NCI-H187 (cell line): Measurements from ENCODE around the gene GIMAP8.

ENCODE experiments used
- DNase-seq, 2 experiments: peaks; one replicate each; lab custom pipeline; 2025; lab: John Stamatoyannopoulos, UW

GIMAP8 gene

DNA sequence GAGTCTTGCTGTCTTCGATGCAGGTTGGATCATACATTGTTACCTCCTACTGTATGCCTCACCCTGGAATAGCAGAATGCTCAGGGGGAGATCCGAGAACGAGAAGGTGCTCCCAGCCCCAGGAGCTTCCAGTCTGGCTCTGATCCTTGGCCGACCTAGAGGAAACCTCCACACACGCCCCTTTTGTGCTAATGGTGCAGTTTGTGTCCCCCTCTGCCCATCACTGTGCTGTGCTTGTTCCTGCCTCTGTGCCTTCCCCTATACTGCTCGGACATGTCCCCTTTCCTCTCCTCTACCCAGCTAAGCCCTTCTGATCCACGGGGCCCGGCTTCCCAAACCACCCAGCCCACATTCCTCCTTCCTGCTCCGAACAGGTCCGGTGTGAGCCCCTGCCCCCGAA lies 38.8 kb upstream of the GIMAP8 start:
- DNase-seq, result no peak

DNA sequence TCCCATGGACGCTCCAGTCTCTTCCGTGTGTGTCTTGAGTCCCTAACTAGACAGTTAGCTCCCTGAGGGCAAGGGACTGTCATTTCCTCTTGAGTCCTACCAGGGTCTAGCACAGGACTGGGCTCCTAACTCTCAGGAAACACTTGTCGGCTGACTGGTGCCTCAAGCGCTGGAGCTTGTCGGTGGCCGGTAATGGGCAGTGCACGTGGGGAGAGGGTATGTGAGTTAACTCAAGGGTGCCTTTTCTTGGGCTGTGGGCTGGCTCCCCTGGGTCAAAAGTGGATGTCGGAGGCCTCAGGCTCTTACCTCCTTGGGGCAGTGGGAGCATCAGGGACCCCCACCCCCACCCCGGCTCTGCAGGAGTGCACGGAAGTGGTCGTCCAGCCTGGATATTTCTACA lies 38.4 kb upstream of the GIMAP8 start:
- DNase-seq, result no peak

DNA sequence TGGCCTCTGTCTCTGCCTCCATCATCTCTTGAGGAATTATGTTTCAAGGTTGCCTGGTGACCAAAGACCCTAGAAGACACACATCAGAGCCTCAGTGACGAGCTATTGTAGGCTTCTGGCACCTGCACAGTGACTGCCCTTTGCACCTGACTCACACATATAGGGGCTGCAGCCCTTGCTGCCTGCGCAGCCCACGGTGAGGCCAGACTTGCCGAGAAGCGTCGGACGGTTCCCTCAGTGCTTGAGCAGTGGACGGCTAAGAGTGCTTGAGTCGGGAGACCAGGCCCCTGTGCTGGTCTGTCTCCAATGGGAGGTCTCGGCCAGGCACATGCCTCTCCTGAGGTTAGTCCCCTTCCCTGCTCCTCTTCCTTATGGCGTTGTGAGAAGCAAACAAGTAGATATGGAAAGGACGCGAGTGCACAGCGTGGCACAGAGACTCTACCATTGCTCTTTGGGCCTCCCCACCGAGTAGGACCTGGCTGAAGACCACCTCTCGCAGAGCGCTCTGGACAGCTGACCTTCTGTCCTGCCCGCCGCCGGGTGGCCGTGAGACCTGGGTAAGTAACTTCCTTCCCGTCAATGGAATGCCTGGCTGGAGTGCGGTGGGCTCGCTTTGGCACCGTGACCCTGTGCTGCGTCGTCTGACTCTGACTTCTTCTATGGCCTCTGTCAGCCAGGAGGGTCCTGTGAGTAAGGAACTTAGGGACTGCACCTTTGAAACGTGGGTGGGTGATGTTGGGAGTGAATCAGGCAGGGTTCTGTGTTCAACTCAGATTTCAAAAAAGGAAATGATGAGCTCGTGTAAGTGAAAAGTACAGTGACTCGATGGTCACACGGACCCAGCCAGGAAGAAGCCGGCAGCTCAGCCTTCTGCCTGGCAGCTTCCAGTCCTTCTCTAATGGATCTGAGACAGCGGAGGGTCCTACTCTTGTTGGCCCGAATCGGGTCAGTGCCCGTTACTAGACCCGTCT lies 37.6 kb upstream of the GIMAP8 start:
- DNase-seq, result no peak

DNA sequence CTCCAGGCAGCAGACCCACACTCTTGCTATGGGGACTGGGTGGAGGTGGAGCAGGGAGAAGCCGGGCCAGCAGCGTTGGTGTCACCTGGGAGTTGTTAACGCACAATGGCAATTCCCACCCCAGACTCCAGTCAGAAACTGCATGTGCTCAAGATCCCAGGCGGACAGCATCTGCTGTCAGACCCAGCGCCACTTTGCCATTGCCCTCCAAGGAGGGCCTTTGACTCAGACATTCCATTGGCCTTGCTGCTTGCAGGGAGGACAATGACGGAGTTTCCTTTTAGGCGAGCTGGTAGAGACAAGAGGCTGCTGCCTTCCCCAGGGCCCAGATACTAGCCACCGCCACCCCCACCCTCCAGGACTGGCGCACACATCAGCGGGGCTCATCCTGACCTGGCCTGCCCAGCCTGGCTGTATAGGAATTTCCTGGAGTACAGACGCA lies 36.8 kb upstream of the GIMAP8 start:
- DNase-seq, result no peak

DNA sequence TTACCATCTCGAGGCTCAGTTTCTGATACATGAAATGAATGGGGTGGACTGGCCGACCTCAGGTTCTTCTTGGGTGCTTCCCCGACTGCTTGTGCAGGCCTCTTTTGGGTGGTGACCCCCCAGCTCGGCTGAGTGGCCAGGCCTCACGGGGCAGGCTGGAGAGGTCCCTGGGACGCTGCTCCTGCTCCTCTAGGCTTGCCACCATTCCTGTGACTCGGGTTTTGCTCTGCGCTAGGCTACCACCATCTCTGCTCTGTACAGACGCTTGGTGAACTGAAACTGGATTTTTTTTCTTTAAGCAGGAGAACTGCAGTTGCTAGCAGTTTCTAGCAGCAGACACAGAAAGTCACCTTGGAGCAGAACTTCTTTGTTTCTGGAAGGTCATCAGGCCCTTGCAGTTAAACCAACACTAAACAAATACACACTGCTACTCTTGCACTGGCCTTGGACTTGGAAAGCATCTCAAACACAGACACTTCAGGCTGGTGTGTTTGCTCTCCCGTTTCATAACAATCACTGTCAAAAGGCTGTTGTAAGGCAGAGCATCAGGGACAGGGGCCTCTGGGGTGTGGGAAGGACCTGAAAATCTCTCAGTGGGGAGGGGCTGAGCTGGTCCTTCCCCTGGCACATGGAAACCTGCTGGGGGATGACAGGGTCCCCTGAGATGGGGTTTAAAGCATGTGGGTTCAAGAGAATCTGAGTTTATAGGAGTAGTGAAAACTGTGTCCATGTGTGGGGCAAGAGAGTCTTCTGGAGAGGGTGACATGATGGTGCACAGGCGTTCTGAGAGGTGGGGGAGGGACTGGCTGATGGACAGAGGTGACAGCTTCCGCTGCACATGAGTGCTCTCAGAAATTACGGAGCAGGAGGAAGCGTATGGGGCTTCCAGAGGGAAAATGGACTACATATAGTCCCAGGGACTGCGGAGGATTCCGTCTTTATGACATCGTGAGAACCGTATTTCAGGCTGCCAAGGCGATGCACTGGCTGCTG lies 35.0 kb upstream of the GIMAP8 start:
- DNase-seq, result peak in 1 of 2 experiments; percentile 29

DNA sequence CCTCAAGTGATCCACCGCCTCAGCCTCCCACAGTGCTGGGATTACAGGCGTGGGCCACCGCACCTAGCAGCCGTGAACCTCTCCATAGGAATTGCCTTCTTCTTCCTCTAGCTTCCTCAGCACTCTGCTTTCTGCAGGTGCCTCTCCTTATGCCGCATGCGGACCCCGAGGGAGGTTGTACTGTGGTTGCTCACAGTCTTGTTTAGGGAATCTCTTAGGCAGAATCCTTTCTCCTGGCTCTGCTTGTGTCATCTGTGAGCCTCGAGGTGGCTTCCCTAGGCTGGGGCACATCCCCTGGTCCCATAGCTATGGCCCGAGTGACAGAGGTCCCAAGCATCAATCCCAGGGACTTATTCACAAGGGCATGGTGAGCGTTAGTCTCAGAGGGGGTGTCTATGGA lies 33.2 kb upstream of the GIMAP8 start:
- no peak for DNase-seq

DNA sequence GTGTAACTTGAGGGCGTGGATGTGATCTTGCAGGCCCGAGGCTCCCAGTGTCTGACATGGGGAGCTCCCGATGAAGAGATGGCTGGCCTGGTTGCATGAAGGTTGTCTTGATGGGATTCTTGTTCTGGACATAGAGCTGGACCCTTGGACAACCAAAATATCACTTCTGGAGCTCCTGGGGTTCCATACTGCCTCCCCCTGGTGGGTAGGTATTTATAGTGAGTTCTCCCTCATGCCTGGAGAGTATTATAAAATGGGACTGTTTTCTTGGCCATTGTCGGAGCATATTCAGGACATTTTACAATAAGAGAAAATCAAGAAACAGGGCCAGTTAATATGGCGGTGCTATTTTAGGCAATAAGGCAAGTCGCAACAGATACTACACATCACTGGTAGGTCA lies 32.6 kb upstream of the GIMAP8 start:
- DNase-seq, result no peak

DNA sequence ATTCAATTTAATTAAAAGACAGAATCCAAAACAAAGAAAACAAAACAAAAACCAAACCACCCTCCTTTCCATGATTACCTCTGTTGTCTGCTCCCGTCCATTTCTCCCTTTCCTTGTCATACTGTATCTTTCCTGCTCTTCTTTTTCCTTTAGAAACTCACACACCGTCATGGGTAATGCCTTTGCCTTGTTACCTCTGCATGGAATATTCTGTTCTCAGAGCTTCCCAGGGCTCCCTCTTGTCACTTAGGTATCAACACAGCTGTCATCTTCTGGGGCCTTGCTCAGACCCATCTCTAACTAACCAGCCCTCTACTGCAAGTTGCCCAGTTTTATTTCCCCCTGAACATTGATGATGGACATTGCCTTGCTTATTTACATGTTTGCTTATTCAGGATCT lies 30.2 kb upstream of the GIMAP8 start:
- DNase-seq, result no peak

DNA sequence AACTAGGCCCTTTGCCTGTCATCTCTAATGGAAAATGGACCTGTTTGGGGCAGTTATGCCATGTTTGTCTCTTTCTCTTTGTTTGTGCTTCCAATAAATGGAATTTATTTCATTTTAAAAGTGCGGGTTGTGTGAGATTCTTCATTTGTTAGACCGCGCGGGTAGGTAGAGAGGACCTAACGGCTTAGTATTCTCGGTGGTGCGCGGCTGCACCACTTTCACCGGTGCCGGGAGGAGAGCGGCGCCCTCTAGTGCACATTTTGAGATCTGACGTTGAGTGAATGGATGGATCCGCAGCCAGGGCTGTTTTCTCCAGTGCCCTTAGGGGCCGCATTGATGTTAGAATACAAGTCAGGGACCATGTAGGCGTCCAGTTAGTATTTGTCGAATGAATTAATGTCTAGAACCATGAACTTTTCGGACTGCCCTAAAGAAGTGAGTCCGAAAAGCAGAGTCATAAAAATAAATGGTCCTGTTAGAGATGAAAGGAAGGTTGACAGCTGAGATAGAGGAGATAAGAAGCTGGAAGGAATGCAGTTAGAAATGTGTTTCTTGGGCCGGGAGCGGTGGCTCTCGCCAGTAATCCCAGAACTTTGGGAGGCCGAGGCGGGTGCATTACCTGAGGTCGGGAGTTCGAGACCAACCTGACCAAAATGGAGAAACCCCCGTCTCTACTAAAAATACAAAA lies 29.3 kb upstream of the GIMAP8 start:
- peak; percentile 71 to 75 for DNase-seq

DNA sequence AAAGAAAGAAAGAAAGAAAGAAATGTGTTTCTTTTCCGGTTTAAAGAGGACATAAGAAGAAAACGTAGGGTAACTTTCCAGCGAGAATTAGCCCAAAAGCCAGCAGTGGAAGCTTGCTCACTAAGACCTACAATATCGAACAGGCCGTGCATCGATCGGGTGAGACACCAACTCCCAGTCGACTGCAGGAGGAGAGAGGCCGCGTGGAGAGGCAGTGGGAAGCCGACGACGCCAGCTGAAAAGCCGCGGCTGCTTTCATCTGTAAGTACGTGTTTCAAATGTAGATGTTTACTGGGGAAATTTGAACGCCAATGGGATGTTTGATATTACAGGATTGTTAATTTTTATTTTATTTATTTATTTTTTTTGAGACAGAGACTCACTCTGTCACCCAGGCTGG lies 28.6 kb upstream of the GIMAP8 start:
- DNase-seq, result no peak

DNA sequence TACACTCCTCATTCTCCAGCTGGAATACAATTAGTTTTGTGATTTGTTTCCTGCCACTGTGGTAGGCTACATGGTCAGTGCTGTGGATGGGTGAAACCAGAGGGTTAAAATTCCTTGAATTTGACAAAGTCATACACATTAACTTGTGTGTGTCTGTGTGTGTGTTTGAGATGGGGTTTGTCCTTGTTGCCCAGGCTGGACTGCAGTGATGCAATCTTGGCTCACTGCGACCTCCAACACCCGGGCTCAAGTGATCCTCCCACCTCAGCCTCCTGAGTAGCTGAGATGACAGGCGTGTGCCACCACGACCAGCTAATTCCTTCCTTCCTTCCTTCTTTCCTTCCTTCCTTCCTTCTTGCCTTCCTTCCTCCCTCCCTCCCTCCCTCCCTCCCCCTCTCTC lies 24.8 kb upstream of the GIMAP8 start:
- no peak for DNase-seq

DNA sequence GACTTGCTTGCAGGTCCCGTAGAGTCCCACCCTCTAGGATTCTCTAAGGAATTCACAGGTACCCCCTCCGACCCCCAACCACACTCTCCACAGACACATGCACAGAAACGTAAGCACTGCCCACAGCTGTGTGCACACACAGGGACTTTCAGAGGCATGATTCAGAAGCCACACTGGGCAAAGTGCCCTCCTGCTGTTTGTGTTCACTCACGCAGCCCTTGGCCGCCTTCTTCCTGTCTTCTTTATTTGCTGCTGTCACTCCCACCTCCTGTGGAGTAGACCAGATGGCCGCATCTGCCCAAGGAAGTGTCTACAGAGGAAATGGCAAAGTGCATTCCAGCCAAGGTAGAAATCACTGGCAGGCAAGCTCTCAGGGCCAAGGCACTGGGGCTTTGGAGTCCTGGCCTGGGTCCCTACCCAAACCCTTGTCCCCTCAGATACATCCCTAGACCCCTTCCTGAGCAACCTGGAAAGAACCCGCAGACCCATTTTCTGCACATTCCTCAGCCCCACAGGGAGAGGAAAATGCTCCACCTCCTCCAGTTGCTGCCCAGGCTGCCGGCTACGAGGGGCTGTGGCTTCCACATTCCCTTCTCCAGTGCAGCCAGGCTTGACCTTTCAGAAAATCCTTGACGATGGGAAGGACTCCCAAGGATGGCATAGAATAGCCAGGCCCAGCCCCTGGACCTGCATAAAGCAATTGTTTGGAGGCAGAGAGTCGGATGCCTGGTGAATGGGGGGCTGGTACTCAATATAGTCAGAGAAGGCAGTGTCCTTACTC lies 21.6 kb upstream of the GIMAP8 start:
- peak; percentile 56 to 69 for DNase-seq

DNA sequence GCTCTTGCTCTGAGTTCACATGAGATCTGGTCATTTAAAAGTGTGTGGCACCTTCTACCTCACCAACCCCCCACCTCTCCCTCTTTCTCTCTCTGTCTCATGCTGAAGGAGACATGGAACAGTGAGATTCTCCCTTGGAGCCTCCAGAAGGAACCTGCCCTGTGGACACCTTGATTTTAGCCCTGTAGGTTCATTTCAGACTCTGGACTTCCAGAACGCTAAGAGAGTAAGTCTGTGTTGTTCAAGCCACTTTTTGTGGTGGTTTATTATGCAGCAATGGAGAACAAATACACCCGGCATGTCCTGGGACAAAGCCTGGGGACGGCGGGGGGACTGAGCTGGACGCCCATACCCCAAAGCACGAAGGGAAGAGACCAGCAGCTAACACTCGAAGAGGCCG lies 20.7 kb upstream of the GIMAP8 start:
- DNase-seq, result no peak

DNA sequence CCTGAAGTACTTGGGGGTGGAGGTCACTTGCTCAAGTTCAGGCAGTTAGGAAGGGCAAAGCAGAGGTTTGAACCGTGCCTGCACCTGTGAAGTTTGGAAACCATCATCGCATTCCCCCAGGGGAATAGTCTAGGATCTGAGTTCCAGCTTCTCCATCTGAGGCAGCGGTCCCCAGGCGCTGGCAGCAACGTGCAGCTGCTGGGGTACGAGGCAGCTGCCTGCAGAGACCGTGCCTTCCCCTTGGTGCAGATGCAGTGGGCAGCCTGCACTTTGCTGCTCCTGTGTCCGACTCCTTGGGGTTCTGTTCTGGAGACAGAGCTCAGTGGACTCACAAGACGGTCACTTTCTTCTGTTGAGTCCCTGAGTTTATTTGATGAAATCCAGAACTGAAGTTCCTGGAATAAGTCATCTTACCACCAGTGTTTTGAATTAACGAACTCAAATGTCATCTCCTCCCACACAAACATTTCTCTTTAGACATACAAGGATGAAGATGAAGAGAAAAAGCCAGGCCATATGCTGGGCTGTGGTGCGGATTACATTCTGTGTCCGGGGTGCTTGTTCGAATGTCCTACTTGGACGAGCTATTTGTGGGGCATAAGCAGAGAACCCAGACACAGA lies 19.9 kb upstream of the GIMAP8 start:
- no peak for DNase-seq

DNA sequence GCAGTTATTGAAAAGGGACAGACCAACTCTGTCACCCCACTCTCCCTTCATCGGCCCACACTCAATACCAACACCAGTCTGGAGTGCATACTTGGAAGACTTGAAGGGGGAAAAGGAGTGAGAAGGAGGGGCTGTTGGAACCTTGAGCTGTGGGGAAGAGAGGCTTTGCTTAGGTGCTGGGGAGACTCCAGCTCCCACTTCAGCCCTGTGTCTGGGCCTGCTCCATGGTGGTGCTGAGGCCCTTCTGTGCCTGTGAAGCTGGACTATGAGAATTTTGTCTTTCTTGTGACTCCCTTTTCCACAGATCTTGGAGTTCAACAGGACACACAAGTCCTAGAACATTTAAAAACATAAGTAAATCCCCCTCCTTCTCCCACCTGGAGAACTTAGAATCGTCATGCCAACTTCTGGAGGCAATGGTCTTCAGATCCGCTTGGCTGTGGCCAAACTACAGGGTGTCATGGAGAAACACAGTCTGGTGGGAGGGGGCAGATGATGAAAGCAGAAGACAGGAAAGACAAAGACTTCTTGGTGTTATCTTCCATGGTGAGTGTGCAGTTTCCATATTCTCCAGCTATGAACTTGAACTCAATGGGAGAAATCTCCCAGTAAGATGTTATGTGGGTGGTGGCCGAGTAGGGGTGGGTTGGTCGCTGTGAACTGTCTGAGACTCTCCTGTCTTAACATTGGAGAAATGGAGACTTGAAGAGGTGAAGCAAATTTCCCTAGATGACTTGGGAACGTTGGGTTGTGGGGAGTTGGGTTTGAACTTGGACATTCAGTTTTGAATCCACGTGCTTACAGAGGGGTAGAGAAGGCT lies 18.4 kb upstream of the GIMAP8 start:
- no peak for DNase-seq

DNA sequence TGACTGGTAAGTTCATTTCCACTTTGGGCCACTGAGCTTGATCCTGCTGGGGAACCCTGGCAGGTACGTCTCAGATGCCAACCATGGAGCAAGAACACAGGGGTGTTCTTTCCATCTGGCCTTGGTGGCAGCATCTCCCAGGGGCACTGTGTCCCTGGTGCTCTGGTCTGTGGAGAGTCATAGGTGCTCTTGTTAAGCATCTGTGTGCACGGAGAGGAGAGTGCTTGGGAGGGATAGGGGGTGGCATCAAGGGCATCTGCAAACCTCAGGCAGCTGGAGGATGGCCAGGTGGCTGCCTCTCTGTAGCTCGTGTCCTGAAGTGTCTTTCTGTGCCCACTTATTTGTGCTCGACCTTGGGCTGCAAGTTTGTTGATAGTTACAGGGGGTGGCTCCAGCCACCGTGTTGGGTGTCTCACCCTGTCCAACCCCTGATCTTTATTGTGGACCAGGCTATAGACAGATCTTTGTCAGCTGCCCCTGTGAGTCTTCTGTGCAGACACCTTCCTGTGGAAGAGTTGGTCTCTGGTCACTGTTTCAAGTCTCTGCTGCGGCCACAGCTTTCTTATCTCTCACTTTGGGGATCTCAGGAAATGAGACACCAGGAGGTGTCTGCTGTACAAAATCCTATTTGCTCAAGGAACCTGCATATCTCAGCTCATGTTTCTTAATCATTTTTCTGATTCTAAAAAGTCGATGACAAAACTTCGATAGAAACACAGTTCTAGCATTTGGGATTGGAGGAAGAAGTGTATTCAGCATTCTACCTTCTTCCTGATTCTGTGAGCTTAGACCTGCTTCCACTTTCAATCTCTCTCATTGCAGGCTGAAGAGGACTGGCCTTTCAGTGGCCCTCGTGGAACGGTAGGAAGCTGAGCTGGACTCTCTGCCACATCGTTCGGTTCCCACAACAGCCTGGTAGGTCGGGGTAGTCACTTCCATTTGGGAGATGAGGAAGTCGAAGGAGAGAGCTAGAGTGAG lies 17.2 kb upstream of the GIMAP8 start:
- DNase-seq, result no peak

DNA sequence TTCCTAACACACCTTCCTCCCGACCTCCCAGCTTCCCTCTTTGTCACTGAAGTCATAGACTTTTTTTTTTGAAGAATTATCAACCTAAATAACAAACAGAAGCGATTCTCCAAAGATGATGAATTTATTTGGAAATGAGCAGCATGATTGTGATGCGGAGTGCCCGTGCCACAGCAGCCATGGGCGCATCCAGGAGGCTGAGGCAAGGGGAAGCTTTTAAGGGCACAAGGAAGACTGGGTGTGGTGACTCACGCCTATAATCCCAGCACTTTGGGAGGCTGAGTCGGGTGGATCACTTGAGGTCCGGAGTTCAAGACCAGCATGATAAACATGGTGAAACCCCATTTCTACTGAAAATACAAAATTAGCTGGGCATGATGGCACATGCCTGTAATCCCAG lies 16.2 kb upstream of the GIMAP8 start:
- DNase-seq, result no peak

DNA sequence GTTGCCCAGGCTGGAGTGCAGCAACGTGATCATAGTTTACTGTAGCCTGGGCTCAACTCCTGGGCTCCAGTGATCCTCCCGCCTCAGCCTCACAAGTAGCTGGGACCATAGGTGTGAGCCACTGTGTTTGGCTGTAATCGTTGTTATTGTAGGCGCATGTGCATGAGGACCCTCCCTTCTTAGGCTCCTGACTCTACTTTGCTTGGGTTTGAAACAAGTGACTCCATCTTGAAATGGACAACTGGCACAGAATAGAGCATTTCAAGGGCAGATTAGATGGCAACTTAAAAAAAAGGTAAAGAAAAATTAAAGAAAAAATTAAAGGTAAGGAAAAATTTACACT lies 15.4 kb upstream of the GIMAP8 start:
- no peak for DNase-seq
